HEK293 (cell line): ENCODE data around the gene FGF8.

Source experiments
- ZBTB17 ChIP-seq: fragments of 450-650 bp; formaldehyde crosslinking; IDR thresholded peaks from 2 replicates; pipeline ENCODE4 v1.5.1; 2016; ENCODE audit warnings: missing biosample characterization, missing genetic modification characterization
- ZBTB7A ChIP-seq: fragments of 450-650 bp; formaldehyde crosslinking; IDR thresholded peaks from 2 replicates; pipeline ENCODE4 v1.5.1; 2016; ENCODE audit warnings: low read depth, missing biosample characterization, missing genetic modification characterization
- ZNF184 ChIP-seq: fragments of 450-650 bp; IDR thresholded peaks from 2 replicates; pipeline ENCODE4 v1.5.1; 2018; ENCODE audit warnings: missing biosample characterization, mild to moderate bottlenecking, missing genetic modification characterization
- ZNF202 ChIP-seq: fragments of 450-650 bp; formaldehyde crosslinking; IDR thresholded peaks from 2 replicates; pipeline ENCODE4 v1.5.1; 2016; ENCODE audit warnings: missing biosample characterization, missing genetic modification characterization, borderline replicate concordance
- ZNF274 ChIP-seq, 2 experiments: fragments of 200-500 bp in 1 of 2; fragments of 450-650 bp in 1 of 2; sonication (Bioruptor generic) in 1 of 2; formaldehyde crosslinking in 1 of 2; IDR thresholded peaks; 2 replicates each; pipeline versions ENCODE4 v1.5.1 to v1.6.1; 2014 to 2016; ENCODE audit warnings: borderline replicate concordance in 1 of 2, inconsistent platforms in 1 of 2, low read length in 1 of 2, missing biosample characterization in 1 of 2, missing genetic modification characterization in 1 of 2
- ZNF777 ChIP-seq: fragments of 450-650 bp; formaldehyde crosslinking; IDR thresholded peaks from 2 replicates; pipeline ENCODE4 v1.5.1; 2017; ENCODE audit warnings: missing biosample characterization, missing genetic modification characterization, borderline replicate concordance
- TF ChIP-seq, protein P1 (sequence below): fragments of 450-650 bp; formaldehyde crosslinking; IDR thresholded peaks from 2 replicates; pipeline ENCODE4 v1.5.1; 2016; ENCODE audit warnings: missing biosample characterization, missing genetic modification characterization

DNA sequence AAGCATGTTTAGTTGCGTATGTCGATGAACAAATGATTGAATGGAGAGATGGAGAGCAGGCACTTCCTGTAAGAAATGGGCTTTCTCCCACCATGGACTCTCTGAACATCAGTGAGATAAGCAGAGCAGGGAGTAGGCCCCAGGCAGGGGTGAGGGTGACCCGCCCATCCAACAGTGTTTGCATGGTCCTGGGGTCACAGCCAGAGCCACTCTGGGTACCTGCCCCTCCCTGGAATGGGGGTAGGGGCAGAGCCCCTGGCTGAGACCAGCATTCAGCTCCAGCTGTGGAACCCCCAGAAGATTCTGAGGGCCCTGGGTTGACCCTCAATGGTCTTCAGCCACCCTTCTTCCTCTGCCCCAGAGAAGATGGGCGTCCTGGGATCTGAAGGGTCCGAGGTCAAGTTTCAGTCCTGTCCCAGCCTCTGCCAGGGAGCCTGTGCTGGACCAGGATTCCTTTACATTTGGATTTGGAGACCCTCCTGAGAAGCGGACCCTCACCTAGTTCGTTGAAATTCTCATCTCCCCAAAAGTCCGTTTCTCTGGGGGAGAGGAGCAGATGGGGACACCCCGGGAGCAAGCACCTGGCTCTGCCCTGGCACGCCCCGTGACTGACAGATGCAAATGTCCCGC is 2.4 kb upstream of the FGF8 start:
- TF ChIP-seq ZBTB7A (tag by site-specific recombination) (no peak), ZBTB17 (tag by site-specific recombination) (no peak), ZNF274 (IDR thresholded peaks at IDR 0.05; ENCODE audit: low read length) (no peak), ZNF274 (tag by site-specific recombination; IDR thresholded peaks at IDR 0.05; ENCODE audit: borderline replicate concordance) (no peak), ZNF202 (tag by site-specific recombination) (no peak), ZNF184 (no peak), ZNF777 (tag by site-specific recombination) (no peak)
- TF ChIP-seq, protein P1, sequence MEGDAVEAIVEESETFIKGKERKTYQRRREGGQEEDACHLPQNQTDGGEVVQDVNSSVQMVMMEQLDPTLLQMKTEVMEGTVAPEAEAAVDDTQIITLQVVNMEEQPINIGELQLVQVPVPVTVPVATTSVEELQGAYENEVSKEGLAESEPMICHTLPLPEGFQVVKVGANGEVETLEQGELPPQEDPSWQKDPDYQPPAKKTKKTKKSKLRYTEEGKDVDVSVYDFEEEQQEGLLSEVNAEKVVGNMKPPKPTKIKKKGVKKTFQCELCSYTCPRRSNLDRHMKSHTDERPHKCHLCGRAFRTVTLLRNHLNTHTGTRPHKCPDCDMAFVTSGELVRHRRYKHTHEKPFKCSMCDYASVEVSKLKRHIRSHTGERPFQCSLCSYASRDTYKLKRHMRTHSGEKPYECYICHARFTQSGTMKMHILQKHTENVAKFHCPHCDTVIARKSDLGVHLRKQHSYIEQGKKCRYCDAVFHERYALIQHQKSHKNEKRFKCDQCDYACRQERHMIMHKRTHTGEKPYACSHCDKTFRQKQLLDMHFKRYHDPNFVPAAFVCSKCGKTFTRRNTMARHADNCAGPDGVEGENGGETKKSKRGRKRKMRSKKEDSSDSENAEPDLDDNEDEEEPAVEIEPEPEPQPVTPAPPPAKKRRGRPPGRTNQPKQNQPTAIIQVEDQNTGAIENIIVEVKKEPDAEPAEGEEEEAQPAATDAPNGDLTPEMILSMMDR (tag by site-specific recombination) = no peak
